Measurements from ENCODE around the gene THAP6.

DNA sequence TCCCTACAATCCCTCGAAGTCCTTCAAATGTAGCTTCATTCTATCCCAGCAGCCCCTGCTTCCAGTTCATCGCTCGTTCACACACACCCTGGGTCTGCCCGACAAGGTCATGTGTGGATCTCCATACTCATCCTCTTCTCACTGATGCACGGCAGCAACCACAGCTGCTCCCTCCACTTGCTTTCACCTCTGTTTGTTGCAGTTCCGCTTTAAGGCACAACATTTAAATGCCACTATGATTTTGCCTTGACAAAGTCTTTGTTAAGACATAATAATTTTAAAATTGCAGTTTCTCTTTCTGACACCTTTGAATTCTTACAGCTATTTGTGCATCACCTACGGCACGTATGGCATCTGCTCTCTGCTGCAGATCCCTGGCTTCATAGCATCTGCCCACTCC lies 43.4 kb downstream of the THAP6 start:
- TF ChIP-seq, protein P1, sequence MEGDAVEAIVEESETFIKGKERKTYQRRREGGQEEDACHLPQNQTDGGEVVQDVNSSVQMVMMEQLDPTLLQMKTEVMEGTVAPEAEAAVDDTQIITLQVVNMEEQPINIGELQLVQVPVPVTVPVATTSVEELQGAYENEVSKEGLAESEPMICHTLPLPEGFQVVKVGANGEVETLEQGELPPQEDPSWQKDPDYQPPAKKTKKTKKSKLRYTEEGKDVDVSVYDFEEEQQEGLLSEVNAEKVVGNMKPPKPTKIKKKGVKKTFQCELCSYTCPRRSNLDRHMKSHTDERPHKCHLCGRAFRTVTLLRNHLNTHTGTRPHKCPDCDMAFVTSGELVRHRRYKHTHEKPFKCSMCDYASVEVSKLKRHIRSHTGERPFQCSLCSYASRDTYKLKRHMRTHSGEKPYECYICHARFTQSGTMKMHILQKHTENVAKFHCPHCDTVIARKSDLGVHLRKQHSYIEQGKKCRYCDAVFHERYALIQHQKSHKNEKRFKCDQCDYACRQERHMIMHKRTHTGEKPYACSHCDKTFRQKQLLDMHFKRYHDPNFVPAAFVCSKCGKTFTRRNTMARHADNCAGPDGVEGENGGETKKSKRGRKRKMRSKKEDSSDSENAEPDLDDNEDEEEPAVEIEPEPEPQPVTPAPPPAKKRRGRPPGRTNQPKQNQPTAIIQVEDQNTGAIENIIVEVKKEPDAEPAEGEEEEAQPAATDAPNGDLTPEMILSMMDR (IDR thresholded peaks at IDR 0.05) = no peak
- TF ChIP-seq POLR2A (IDR thresholded peaks at IDR 0.05) = no peak

Measured in right lobe of liver (tissue), 4 donors.